GM13976 (cell line): Measurements from ENCODE around the gene HCRT.
A peak's percentile ranks its signal among the peaks of the same experiment; 100 is the strongest.
"Not testable (repeated sequence)": the region's sequence is repeated elsewhere in the genome, so short reads cannot be mapped to it uniquely, and the experiment has no call there.

Source experiments
- DNase-seq: peaks from one replicate; pipeline ENCODE4 v3.0.0; 2012; ENCODE audit warnings: low spot score
- CTCF ChIP-seq: IDR thresholded peaks from 2 replicates; pipeline ENCODE4 v1.5.1; 2012; ENCODE audit warnings: borderline replicate concordance, mild to moderate bottlenecking; ENCODE audit not compliant: insufficient read depth; ENCODE audit errors: extremely low read depth, missing control alignments, control extremely low read depth
- in situ Hi-C: fragments of 300-500 bp; cut with MboI; formaldehyde crosslinking; loops from one replicate; pipeline ENCODE4 v1.12.0; 2022; ENCODE audit warnings: low sequenced_read_pairs, mixed read lengths, inconsistent platforms; ENCODE audit not compliant: unreplicated experiment

HCRT gene

GRCh38 chr17:42224651-42225050 is 39.4 kb upstream of the HCRT start:
- TF ChIP-seq CTCF = no peak
- in situ Hi-C loops = no loop called here
- no peak for DNase-seq

GRCh38 chr17:42221886-42222745 is 36.9 kb upstream of the HCRT start:
- peak; percentile 81 for DNase-seq
- peak; percentile 59 for TF ChIP-seq CTCF
- in situ Hi-C loops = no loop called here

GRCh38 chr17:42219280-42219679 is 34.0 kb upstream of the HCRT start:
- in situ Hi-C loops, DNase-seq: not testable (repeated sequence)

- no peak for DNase-seq
- in situ Hi-C loops = no loop called here
- no peak for TF ChIP-seq CTCF
Observed at GRCh38 chr17:42214156-42214555, 28.9 kb upstream of the HCRT start.

GRCh38 chr17:42212382-42212781 is 27.1 kb upstream of the HCRT start:
- in situ Hi-C loops = no loop called here
- DNase-seq = no peak
- no peak for TF ChIP-seq CTCF

GRCh38 chr17:42211921-42212341 is 26.7 kb upstream of the HCRT start:
- in situ Hi-C loops, DNase-seq: not testable (repeated sequence)

GRCh38 chr17:42210046-42210445 is 24.8 kb upstream of the HCRT start:
- in situ Hi-C loops = no loop called here
- DNase-seq = no peak
- no peak for TF ChIP-seq CTCF

- in situ Hi-C loops, DNase-seq: not testable (repeated sequence)
Observed at GRCh38 chr17:42206153-42206612, 20.9 kb upstream of the HCRT start.
